K562 (cell line): ENCODE results near the gene LONP1. TPM values are rescaled to one million over a fixed set of nuclear protein-coding genes. Genes with fewer than 3 reads are reported as not detected.

Experiments used
- CBX8 ChIP-seq: fragments of 200-600 bp; sonication (generic); IDR thresholded peaks from 2 replicates; pipeline ENCODE4 v1.6.1; 2012; ENCODE audit warnings: borderline replicate concordance, mixed run types, low read depth, mild to moderate bottlenecking, moderate library complexity, mixed read lengths, low read length, control low read depth, inconsistent platforms; ENCODE audit not compliant: poor library complexity, severe bottlenecking; ENCODE audit errors: extremely low read depth
- CXXC5 ChIP-seq: fragments of 250-450 bp; sonication (Bioruptor Pico); IDR thresholded peaks from 2 replicates; pipeline ENCODE4 v1.8.0; 2022; ENCODE audit warnings: inconsistent platforms, mild to moderate bottlenecking, moderate library complexity
- EP400 ChIP-seq: fragments of 450-650 bp; IDR thresholded peaks from 2 replicates; pipeline ENCODE4 v1.6.1; 2017; ENCODE audit warnings: antibody characterized with exemption, mild to moderate bottlenecking, moderate library complexity
- GMEB1 ChIP-seq: fragments of 250-450 bp; sonication (Bioruptor Pico); IDR thresholded peaks from 2 replicates; pipeline ENCODE4 v1.4.0; 2020; ENCODE audit warnings: mild to moderate bottlenecking
- MIER1 ChIP-seq: fragments of 450-650 bp; IDR thresholded peaks from 2 replicates; pipeline ENCODE4 v1.6.1; 2016; ENCODE audit warnings: antibody characterized with exemption, mild to moderate bottlenecking, low read depth
- MTA2 ChIP-seq: fragments of 450-650 bp; IDR thresholded peaks from 2 replicates; pipeline ENCODE4 v1.6.1; 2016; ENCODE audit warnings: low read depth
- MTA3 ChIP-seq: fragments of 450-650 bp; formaldehyde crosslinking; IDR thresholded peaks from 2 replicates; pipeline ENCODE4 v1.6.1; 2017; ENCODE audit warnings: mild to moderate bottlenecking, borderline replicate concordance
- POLR2AphosphoS5 ChIP-seq: IDR thresholded peaks from 2 replicates; pipeline ENCODE4 v1.6.1; 2011; ENCODE audit warnings: mild to moderate bottlenecking, low read depth, low read length, moderate library complexity; ENCODE audit not compliant: control insufficient read depth, insufficient read depth
- POLR2H ChIP-seq: IDR thresholded peaks from 2 replicates; pipeline ENCODE4 v1.6.1; 2016; ENCODE audit warnings: missing genetic modification characterization, low read depth, mild to moderate bottlenecking, control low read depth, missing compliant biosample characterization, moderate library complexity
- RBM17 ChIP-seq: fragments of 200-400 bp; formaldehyde crosslinking; IDR thresholded peaks from 2 replicates; pipeline ENCODE4 v1.6.1; 2017; ENCODE audit warnings: low read depth, mild to moderate bottlenecking, low read length, borderline replicate concordance
- RBM22 ChIP-seq: fragments of 200-400 bp; formaldehyde crosslinking; IDR thresholded peaks from 2 replicates; pipeline ENCODE4 v1.6.1; 2018; ENCODE audit warnings: low read length, low read depth; ENCODE audit not compliant: poor library complexity, severe bottlenecking
- TCF3 ChIP-seq: sonication (generic); formaldehyde crosslinking; IDR thresholded peaks from 2 replicates; pipeline ENCODE4 v1.4.0; 2020; ENCODE audit warnings: mild to moderate bottlenecking, missing genetic modification reagents
- TEAD4 ChIP-seq, 2 experiments: sonication (generic) in 1 of 2; formaldehyde crosslinking in 1 of 2; IDR thresholded peaks; 2 replicates each; pipeline versions ENCODE4 v1.6.1 to v1.8.0; 2012 to 2022; ENCODE audit warnings: borderline replicate concordance in 1 of 2, inconsistent platforms in 1 of 2, low read length in 1 of 2, mild to moderate bottlenecking in 1 of 2, missing genetic modification reagents in 1 of 2
- ZBED1 ChIP-seq: IDR thresholded peaks from 2 replicates; pipeline ENCODE4 v1.6.1; 2014
- ZBTB1 ChIP-seq: sonication (generic); formaldehyde crosslinking; IDR thresholded peaks from 2 replicates; pipeline ENCODE4 v1.8.1; 2023; ENCODE audit warnings: missing genetic modification reagents, low read depth, mild to moderate bottlenecking, borderline replicate concordance
- ZEB2 ChIP-seq: fragments of 450-650 bp; IDR thresholded peaks from 2 replicates; pipeline ENCODE4 v1.6.1; 2016
- ZNF140 ChIP-seq: fragments of 250-450 bp; sonication (Bioruptor Pico); IDR thresholded peaks from 2 replicates; pipeline ENCODE4 v1.8.0; 2021; ENCODE audit warnings: moderate library complexity, mild to moderate bottlenecking, inconsistent platforms
- ZNF644 ChIP-seq: fragments of 200-800 bp; sonication (Bioruptor generic); IDR thresholded peaks from 2 replicates; pipeline ENCODE4 v1.6.1; 2016; ENCODE audit warnings: low read depth, missing genetic modification characterization, missing compliant biosample characterization
- ZNF696 ChIP-seq: fragments of 250-450 bp; sonication (Bioruptor Pico); conservative IDR thresholded peaks from 2 replicates; pipeline ENCODE4 v1.4.0; 2020; ENCODE audit warnings: mild to moderate bottlenecking, moderate library complexity
- polyA plus RNA-seq, 8 experiments: library from polyadenylated mRNA; depleted of rRNA in 4 of 8; stranded (reverse) in 5 of 8; unstranded in 3 of 8; fragments of >200 nt; fragmentation: Nextera tagmentation in 2 of 8; fragmentation: Illumina TruSeq in 1 of 8; extraction: Ambion mirVana in 2 of 8; extraction: Trizol in 1 of 8; gene quantifications; 2 replicates each; pipeline versions ENCODE4 v1.2.1 to v1.2.3, GENCODE V29; 2011 to 2014; ENCODE audit warnings: inconsistent platforms in 1 of 8, missing spikeins in 1 of 8
- total RNA-seq, 7 experiments: library from RNA; depleted of rRNA in 6 of 7; stranded (reverse); fragments of >200 nt in 6 of 7; fragmentation: Illumina TruSeq in 2 of 7; extraction: Trizol in 2 of 7; gene quantifications; 2 replicates each; pipeline versions ENCODE4 v1.2.1 to v1.2.3, GENCODE V29; 2011 to 2021; ENCODE audit warnings: low replicate concordance in 1 of 7
- TF ChIP-seq, protein P1 (sequence below): IDR thresholded peaks from 2 replicates; pipeline ENCODE4 v1.6.1; 2011; ENCODE audit not compliant: insufficient read length; ENCODE audit errors: extremely low read depth

The LONP1 gene
- total and polyA plus RNA-seq, 9 of the 15 experiments (the other 6 are each of a cell fraction or from before 2014, with no cell fraction given): 1.1 to 238 (median 84.5) TPM

DNA sequence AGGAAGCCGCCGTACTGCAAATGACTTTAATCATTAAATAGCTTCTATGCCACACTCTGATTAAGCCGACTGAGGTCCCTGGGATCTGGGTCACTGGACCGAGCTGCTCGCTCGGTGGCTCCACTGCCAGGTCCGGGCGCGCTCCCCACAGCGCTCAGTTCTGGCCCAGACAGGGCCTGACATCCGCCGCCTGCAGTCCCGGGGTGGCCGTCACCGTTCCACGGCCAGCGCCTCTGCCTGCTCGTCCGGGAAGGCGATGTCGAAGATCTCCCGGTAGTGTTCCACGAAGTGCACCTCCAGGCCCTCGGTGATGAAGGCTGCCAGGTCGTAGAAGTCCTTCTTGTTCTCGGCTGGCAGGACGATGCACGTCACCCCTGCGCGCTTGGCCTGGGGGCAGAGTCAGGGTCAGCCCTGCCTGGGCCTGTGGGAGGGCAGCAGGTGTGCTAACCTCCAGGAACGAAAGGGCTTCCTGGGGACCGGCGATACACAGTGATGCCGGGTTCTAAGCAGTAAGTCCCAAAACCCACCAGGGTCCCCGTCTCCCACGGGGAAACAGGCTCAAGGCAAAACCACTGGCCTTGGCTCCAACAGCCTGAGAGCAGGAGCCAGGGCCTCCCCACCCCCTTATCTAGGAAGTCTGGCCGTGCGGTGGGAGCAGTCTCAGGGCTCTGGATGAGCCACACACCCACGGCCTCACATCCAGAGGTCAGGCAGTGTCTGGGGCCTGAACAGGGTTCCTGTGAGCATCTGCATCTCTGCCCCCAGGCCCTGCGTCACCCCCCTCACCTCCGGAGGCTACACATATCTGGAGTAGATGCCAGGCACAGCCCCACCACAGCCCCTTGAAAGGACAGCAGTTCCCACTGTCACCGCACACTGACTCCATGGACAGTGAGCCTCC, 27.9 kb downstream of the LONP1 start (continued):
- TF ChIP-seq EP400: no peak
- no peak; the same call in 1 of the 2 replicates for TF ChIP-seq TEAD4 (IDR thresholded peaks at IDR 0.05; ENCODE audit: low read length)
- TF ChIP-seq TEAD4 (CRISPR knock-in tag; IDR thresholded peaks at IDR 0.05; ENCODE audit: borderline replicate concordance): no peak
- TF ChIP-seq, protein P1, sequence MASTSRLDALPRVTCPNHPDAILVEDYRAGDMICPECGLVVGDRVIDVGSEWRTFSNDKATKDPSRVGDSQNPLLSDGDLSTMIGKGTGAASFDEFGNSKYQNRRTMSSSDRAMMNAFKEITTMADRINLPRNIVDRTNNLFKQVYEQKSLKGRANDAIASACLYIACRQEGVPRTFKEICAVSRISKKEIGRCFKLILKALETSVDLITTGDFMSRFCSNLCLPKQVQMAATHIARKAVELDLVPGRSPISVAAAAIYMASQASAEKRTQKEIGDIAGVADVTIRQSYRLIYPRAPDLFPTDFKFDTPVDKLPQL: no peak
- TF ChIP-seq ZEB2: no peak
- TF ChIP-seq ZBED1: no peak; the same call in 1 of the 2 replicates
- TF ChIP-seq MIER1: no peak
- no peak for TF ChIP-seq ZNF696
- TF ChIP-seq CXXC5 (CRISPR knock-in tag): no peak
- TF ChIP-seq GMEB1 (CRISPR knock-in tag): no peak
- no peak for TF ChIP-seq ZBTB1 (CRISPR knock-in tag)
- TF ChIP-seq MTA3: peak; percentile 45; the same call in 1 of the 2 replicates
- no peak for TF ChIP-seq ZNF140 (CRISPR knock-in tag)
- TF ChIP-seq RBM22: peak; percentile 96
- peak; percentile 32; the same call in 1 of the 2 replicates for TF ChIP-seq POLR2H
- no peak for TF ChIP-seq RBM17
- no peak for TF ChIP-seq CBX8
- TF ChIP-seq ZNF644 (tag): no peak
- peak; percentile 17; the same call in 1 of the 2 replicates for TF ChIP-seq POLR2AphosphoS5
- TF ChIP-seq MTA2: no peak
- TF ChIP-seq TCF3 (CRISPR knock-in tag): no peak
